ENCODE data around the gene SRCIN1. TPM values are rescaled to one million over a fixed set of nuclear protein-coding genes. Genes with fewer than 3 reads are reported as not detected.

SRCIN1 gene
- total and polyA plus RNA-seq, 4 donors, result 0.05 to 5.3 (median 2.7) TPM

- Histone ChIP-seq H3K4me1 (ENCODE audit: control insufficient read depth in 4 of 4, insufficient read depth in 4 of 4, low read length in 3 of 4) (peaks cover 0 to 3% (median 0%) of the 10 kb centered on the region in 4 donors), H3K4me3 (ENCODE audit: low read depth in 1 of 3, low read length in 3 of 3) (no peak overlapping the region), H3K36me3 (ENCODE audit: control insufficient read depth in 4 of 4, insufficient read depth in 3 of 4, low read depth in 1 of 4, low read length in 3 of 4) (no peaks in the 10 kb centered on the region), H3K9ac (ENCODE audit: low read depth in 1 of 2, low read length in 2 of 2) (no peak overlapping the region), H3K27ac (ENCODE audit: low read depth in 1 of 2, low read length in 2 of 2) (no peak overlapping the region), H3K27me3 (ENCODE audit: control insufficient read depth in 4 of 4, insufficient read depth in 4 of 4, low read length in 3 of 4) (no peaks in the 10 kb centered on the region), H3K9me3 (ENCODE audit: control insufficient read depth in 4 of 4, low read length in 3 of 4) (no peaks in the 10 kb centered on the region)
- TF ChIP-seq CTCF (IDR thresholded peaks at IDR 0.05; ENCODE audit: low read depth, low read length, missing input control) (no peak), TAF1 (conservative IDR thresholded peaks at IDR 0.05) (no peak), ZBTB33 (IDR thresholded peaks at IDR 0.05) (no peak), HNF4G (IDR thresholded peaks at IDR 0.05) (no peak), RAD21 (IDR thresholded peaks at IDR 0.05) (no peak), RXRA (IDR thresholded peaks at IDR 0.05) (no peak), ATF3 (IDR thresholded peaks at IDR 0.05) (no peak), SP1 (IDR thresholded peaks at IDR 0.05) (no peak), HNF4A (conservative IDR thresholded peaks at IDR 0.05) (no peak)
- TF ChIP-seq, protein P1, sequence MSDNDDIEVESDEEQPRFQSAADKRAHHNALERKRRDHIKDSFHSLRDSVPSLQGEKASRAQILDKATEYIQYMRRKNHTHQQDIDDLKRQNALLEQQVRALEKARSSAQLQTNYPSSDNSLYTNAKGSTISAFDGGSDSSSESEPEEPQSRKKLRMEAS (IDR thresholded peaks at IDR 0.05), result no peak
- DNase-seq (ENCODE audit: low spot score), result no peak
- 80% methylated on average over 9 of the region's 9 CpGs for WGBS
Observed at GRCh38 chr17:38599398-38599856, 6.3 kb downstream of the SRCIN1 start.

DNA sequence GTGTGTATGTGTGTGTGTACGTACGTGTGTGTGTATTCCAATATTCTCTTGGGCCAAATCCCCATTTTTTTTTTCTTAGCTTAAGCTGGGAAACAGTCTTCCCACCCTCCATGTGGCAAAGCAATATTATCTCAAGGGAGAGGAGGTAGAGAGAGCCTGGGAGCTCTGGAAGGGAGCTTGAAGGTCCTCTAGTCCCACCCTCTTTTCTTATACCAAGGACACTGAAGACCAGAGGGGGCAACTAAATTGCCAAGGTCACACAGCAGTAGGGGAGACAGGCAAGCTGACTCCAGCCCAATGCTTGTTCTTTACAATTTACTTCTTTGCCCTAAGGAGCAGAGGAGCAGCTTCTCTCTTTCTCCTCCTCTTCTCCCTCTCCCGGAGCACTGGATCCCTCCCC lies 6.8 kb downstream of the SRCIN1 start:
- Histone ChIP-seq H3K4me3 (ENCODE audit: low read depth in 1 of 3, low read length in 3 of 3) (no peak overlapping the region), H3K9me3 (ENCODE audit: control insufficient read depth in 4 of 4, low read length in 3 of 4) (no peaks in the 10 kb centered on the region), H3K27me3 (ENCODE audit: control insufficient read depth in 4 of 4, insufficient read depth in 4 of 4, low read length in 3 of 4) (peaks cover 0 to 2% (median 0%) of the 10 kb centered on the region in 4 donors), H3K27ac (ENCODE audit: low read depth in 1 of 2, low read length in 2 of 2) (no peak overlapping the region), H3K4me1 (ENCODE audit: control insufficient read depth in 4 of 4, insufficient read depth in 4 of 4, low read length in 3 of 4) (peaks cover 0 to 3% (median 0%) of the 10 kb centered on the region in 4 donors), H3K36me3 (ENCODE audit: control insufficient read depth in 4 of 4, insufficient read depth in 3 of 4, low read depth in 1 of 4, low read length in 3 of 4) (no peaks in the 10 kb centered on the region), H3K9ac (ENCODE audit: low read depth in 1 of 2, low read length in 2 of 2) (no peak overlapping the region)
- DNase-seq (ENCODE audit: low spot score), result no peak
- 81% methylated on average over 3 of the region's 3 CpGs for WGBS
- no peak for TF ChIP-seq TAF1 (conservative IDR thresholded peaks at IDR 0.05)
- TF ChIP-seq HNF4A (conservative IDR thresholded peaks at IDR 0.05), result no peak
- no peak for TF ChIP-seq FOXA1 (IDR thresholded peaks at IDR 0.05)
- no peak for TF ChIP-seq RXRA (IDR thresholded peaks at IDR 0.05)
- TF ChIP-seq YY1 (IDR thresholded peaks at IDR 0.05), result no peak
- no peak for TF ChIP-seq FOXA2 (IDR thresholded peaks at IDR 0.05)
- TF ChIP-seq RAD21 (IDR thresholded peaks at IDR 0.05), result no peak
- TF ChIP-seq, protein P2, sequence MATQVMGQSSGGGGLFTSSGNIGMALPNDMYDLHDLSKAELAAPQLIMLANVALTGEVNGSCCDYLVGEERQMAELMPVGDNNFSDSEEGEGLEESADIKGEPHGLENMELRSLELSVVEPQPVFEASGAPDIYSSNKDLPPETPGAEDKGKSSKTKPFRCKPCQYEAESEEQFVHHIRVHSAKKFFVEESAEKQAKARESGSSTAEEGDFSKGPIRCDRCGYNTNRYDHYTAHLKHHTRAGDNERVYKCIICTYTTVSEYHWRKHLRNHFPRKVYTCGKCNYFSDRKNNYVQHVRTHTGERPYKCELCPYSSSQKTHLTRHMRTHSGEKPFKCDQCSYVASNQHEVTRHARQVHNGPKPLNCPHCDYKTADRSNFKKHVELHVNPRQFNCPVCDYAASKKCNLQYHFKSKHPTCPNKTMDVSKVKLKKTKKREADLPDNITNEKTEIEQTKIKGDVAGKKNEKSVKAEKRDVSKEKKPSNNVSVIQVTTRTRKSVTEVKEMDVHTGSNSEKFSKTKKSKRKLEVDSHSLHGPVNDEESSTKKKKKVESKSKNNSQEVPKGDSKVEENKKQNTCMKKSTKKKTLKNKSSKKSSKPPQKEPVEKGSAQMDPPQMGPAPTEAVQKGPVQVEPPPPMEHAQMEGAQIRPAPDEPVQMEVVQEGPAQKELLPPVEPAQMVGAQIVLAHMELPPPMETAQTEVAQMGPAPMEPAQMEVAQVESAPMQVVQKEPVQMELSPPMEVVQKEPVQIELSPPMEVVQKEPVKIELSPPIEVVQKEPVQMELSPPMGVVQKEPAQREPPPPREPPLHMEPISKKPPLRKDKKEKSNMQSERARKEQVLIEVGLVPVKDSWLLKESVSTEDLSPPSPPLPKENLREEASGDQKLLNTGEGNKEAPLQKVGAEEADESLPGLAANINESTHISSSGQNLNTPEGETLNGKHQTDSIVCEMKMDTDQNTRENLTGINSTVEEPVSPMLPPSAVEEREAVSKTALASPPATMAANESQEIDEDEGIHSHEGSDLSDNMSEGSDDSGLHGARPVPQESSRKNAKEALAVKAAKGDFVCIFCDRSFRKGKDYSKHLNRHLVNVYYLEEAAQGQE (IDR thresholded peaks at IDR 0.05), result no peak
- TF ChIP-seq JUND (IDR thresholded peaks at IDR 0.05), result no peak
- TF ChIP-seq HNF4G (IDR thresholded peaks at IDR 0.05), result no peak
- TF ChIP-seq NR2F2 (IDR thresholded peaks at IDR 0.05), result no peak
- TF ChIP-seq, protein P1 (IDR thresholded peaks at IDR 0.05), result no peak
- TF ChIP-seq EGR1 (IDR thresholded peaks at IDR 0.05; ENCODE audit: low read depth in 2 of 2), result no peak
- TF ChIP-seq ZBTB33 (IDR thresholded peaks at IDR 0.05), result no peak
- TF ChIP-seq ATF3 (IDR thresholded peaks at IDR 0.05), result no peak
- no peak for TF ChIP-seq SP1 (IDR thresholded peaks at IDR 0.05)
- no peak for TF ChIP-seq GABPA (IDR thresholded peaks at IDR 0.05 in 1 of 2, conservative IDR thresholded peaks at IDR 0.05 in 1 of 2)
- TF ChIP-seq CTCF (IDR thresholded peaks at IDR 0.05; ENCODE audit: low read depth, low read length, missing input control), result no peak
